A549 (cell line): ENCODE data around the gene TMPRSS2. TPM values are rescaled to one million over a fixed set of nuclear protein-coding genes. Genes with fewer than 3 reads are reported as not detected.

Source experiments
- ATAC-seq, 2 experiments: fragments of 200-7000 bp in 1 of 2; fragments of >200 bp in 1 of 2; cut with Nextera tagmentation in 1 of 2; cut with Tn5 transposase in 1 of 2; 3 replicates each; pipeline versions ENCODE4 v1.8.0 to v1.9.1; 2018 to 2020; ENCODE audit warnings: mild to moderate bottlenecking in 1 of 2, moderate library complexity in 1 of 2
- CTCF ChIA-PET: fragments of 300-600 bp; sonication (Branson Sonifier 250); formaldehyde crosslinking; extraction: SDS; loops from one replicate; lab custom pipeline; 2021; ENCODE audit warnings: antibody characterized with exemption, inconsistent platforms; lab: Yijun Ruan, JAX
- POLR2A ChIA-PET: fragments of 350-600 bp; formaldehyde crosslinking; extraction: SDS; loops from one replicate; lab custom pipeline; 2021; ENCODE audit warnings: antibody characterized with exemption, inconsistent platforms; lab: Yijun Ruan, JAX
- DNase-seq, 2 experiments: peaks; one replicate each; pipeline versions ENCODE4 v3.0.0 to v3.0.0-alpha.2; 2011 to 2016; ENCODE audit warnings: low read depth in 1 of 2, low spot score in 1 of 2
- FAIRE-seq: peaks from 2 replicates; lab custom pipeline; 2011; peaks lifted over from hg19 to GRCh38; lab: Jason Lieb, UNC
- H3K27ac ChIP-seq, 2 experiments: fragments of >200 bp; sonication (Bioruptor Twin); formaldehyde crosslinking; 3 replicates each; pipeline ENCODE4 v1.5.1; 2016 to 2017
- H3K4me1 ChIP-seq: fragments of >200 bp; sonication (Bioruptor Twin); formaldehyde crosslinking; 3 replicates; pipeline ENCODE4 v1.6.1; 2016
- H3K4me2 ChIP-seq: fragments of >200 bp; sonication (Bioruptor Twin); formaldehyde crosslinking; 3 replicates; pipeline ENCODE4 v1.6.1; 2016
- H3K4me3 ChIP-seq: fragments of >200 bp; sonication (Bioruptor Twin); formaldehyde crosslinking; 3 replicates; pipeline ENCODE4 v1.5.1; 2016
- H3K9me3 ChIP-seq: fragments of >200 bp; sonication (Bioruptor Twin); formaldehyde crosslinking; 3 replicates; pipeline ENCODE4 v1.6.1; 2016
- CBX8 ChIP-seq: fragments of 200-600 bp; sonication (generic); IDR thresholded peaks from 2 replicates; pipeline ENCODE4 v1.6.1; 2016
- CHD4 ChIP-seq: fragments of 200-600 bp; sonication (generic); IDR thresholded peaks from 2 replicates; pipeline ENCODE4 v1.6.1; 2016; ENCODE audit warnings: antibody characterized with exemption, mild to moderate bottlenecking, borderline replicate concordance
- EHMT2 ChIP-seq: fragments of 200-600 bp; sonication (generic); IDR thresholded peaks from 2 replicates; pipeline ENCODE4 v1.6.1; 2016; ENCODE audit warnings: antibody characterized with exemption, low read depth, mild to moderate bottlenecking, moderate library complexity
- HDAC2 ChIP-seq: fragments of 200-600 bp; sonication (generic); IDR thresholded peaks from 2 replicates; pipeline ENCODE4 v1.6.1; 2016
- HEYL ChIP-seq: fragments of 250-450 bp; sonication (Bioruptor Pico); IDR thresholded peaks from 2 replicates; pipeline ENCODE4 v1.8.0; 2021; ENCODE audit warnings: mild to moderate bottlenecking, moderate library complexity
- HOXB13 ChIP-seq: fragments of 250-450 bp; sonication (Bioruptor Pico); IDR thresholded peaks from 2 replicates; pipeline ENCODE4 v1.5.0; 2020; ENCODE audit warnings: low read depth, mild to moderate bottlenecking, moderate library complexity
- HOXB5 ChIP-seq: fragments of 250-450 bp; sonication (Bioruptor Pico); IDR thresholded peaks from 2 replicates; pipeline ENCODE4 v1.5.0; 2020; ENCODE audit warnings: mild to moderate bottlenecking, moderate library complexity
- JUN ChIP-seq, 2 experiments: fragments of >200 bp; sonication (Bioruptor Twin); formaldehyde crosslinking; IDR thresholded peaks; 2 replicates in 1 of 2; 3 replicates in 1 of 2; pipeline ENCODE4 v1.6.1; 2016 to 2017
- MAFK ChIP-seq: fragments of 450-650 bp; IDR thresholded peaks from 2 replicates; pipeline ENCODE4 v1.6.1; 2014; ENCODE audit not compliant: partially characterized antibody
- MYC ChIP-seq: IDR thresholded peaks from 2 replicates; pipeline ENCODE4 v1.6.1; 2012; ENCODE audit warnings: mild to moderate bottlenecking, inconsistent platforms, low read length, improper control_type of control experiment, borderline replicate concordance
- POLR2AphosphoS2 ChIP-seq: conservative IDR thresholded peaks from 2 replicates; pipeline ENCODE4 v1.6.1; 2012; ENCODE audit warnings: low read length, improper control_type of control experiment, inconsistent platforms
- RAD21 ChIP-seq, 2 experiments: fragments of >200 bp in 1 of 2; sonication (Bioruptor Twin) in 1 of 2; formaldehyde crosslinking in 1 of 2; IDR thresholded peaks in 1 of 2; conservative IDR thresholded peaks in 1 of 2; 2 replicates in 1 of 2; 3 replicates in 1 of 2; pipeline ENCODE4 v1.6.1; 2012 to 2018; ENCODE audit warnings: inconsistent platforms in 1 of 2
- RCOR1 ChIP-seq: fragments of 150-350 bp; IDR thresholded peaks from 2 replicates; pipeline ENCODE4 v1.6.1; 2014; ENCODE audit warnings: antibody characterized with exemption, low read length, low read depth
- SMC3 ChIP-seq: fragments of >200 bp; sonication (Bioruptor Twin); formaldehyde crosslinking; IDR thresholded peaks from 3 replicates; pipeline ENCODE4 v1.6.1; 2018; ENCODE audit warnings: inconsistent platforms
- SREBF2 ChIP-seq: fragments of 450-650 bp; IDR thresholded peaks from 2 replicates; pipeline ENCODE4 v1.6.1; 2014; ENCODE audit warnings: mild to moderate bottlenecking, moderate library complexity
- ZFP36 ChIP-seq: fragments of 450-650 bp; IDR thresholded peaks from 2 replicates; pipeline ENCODE4 v1.6.1; 2014; ENCODE audit warnings: borderline replicate concordance; ENCODE audit not compliant: partially characterized antibody
- WGBS: methylation state at CpG from one replicate; pipeline ENCODE4 v1.1.6; 2017; ENCODE audit errors: missing lambda C conversion rate; 5-methylcytosine and 5-hydroxymethylcytosine counted together
- polyA plus RNA-seq, 4 experiments: library from polyadenylated mRNA; depleted of rRNA in 3 of 4; stranded (reverse); fragments of >200 nt; fragmentation: RNase III in 1 of 4; extraction: RNeasy Plus Mini Kit Qiagen cat#74134 plus additional on column Dnase treatment in 1 of 4; gene quantifications; 2 replicates in 3 of 4; 3 replicates in 1 of 4; pipeline ENCODE4 v1.2.3, GENCODE V29; 2011 to 2017
- TF ChIP-seq, protein P1 (sequence below): fragments of >200 bp; sonication (Bioruptor Twin); formaldehyde crosslinking; IDR thresholded peaks from 3 replicates; pipeline ENCODE4 v1.5.1; 2016
- TF ChIP-seq, protein P2 (sequence below): fragments of 250-450 bp; sonication (Bioruptor Pico); IDR thresholded peaks from 2 replicates; pipeline ENCODE4 v1.5.0; 2021; ENCODE audit warnings: mild to moderate bottlenecking, moderate library complexity, borderline replicate concordance

TMPRSS2 gene
- polyA plus RNA-seq, 2 of the 4 experiments (the other 2 are of a cell fraction): not detected

DNA sequence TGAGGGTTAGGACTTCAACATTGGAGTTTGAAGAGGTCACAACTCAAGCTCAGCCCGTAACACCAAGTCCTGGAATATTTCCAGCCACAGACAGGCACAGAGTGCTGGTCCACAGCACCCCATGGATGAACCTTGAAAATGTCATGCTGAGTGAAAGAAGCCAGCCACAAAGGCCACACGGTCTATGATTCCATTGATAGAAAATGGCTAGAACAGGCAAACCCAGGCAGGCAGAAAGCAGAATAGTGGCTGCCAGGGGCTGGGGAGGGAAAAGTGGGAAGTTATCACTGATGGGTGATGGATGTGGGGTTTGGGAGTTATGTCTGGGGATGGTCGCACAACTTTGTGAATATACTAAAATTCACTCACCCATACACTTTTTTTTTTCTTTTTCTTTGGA lies 60.6 kb downstream of the TMPRSS2 start:
- CTCF ChIA-PET: no interaction called here

DNA sequence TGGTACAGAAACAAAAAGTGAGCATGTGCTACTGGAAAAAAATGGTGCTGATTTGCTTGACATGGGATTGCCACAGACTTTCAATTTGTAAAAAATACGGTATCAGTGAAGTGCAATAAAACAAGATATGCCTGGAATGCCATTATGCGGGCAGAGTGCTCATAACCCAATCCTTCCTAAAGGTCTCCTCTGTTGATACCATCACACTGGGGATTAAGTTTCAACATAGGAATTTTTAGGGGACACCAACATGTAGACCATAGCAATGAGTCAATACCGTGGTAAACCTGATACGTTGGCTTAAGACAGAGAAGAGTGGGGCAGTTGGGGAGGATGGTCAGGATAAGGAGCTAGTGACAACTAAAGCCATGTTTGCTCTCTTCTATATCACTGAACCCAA lies 61.4 kb downstream of the TMPRSS2 start:
- ChIA-PET CTCF (no interaction called here), POLR2A (no interaction called here)
- 69% methylated on average over 4 of the region's 4 CpGs for WGBS
- Histone ChIP-seq H3K4me2 (no peak overlapping the region), H3K27ac (no peak overlapping the region), H3K4me3 (no peak overlapping the region), H3K9me3 (no peaks in the 10 kb centered on the region), H3K4me1 (no peaks in the 10 kb centered on the region)
- FAIRE-seq (no peak), ATAC-seq (no peak), DNase-seq (no peak)
- TF ChIP-seq, protein P1, sequence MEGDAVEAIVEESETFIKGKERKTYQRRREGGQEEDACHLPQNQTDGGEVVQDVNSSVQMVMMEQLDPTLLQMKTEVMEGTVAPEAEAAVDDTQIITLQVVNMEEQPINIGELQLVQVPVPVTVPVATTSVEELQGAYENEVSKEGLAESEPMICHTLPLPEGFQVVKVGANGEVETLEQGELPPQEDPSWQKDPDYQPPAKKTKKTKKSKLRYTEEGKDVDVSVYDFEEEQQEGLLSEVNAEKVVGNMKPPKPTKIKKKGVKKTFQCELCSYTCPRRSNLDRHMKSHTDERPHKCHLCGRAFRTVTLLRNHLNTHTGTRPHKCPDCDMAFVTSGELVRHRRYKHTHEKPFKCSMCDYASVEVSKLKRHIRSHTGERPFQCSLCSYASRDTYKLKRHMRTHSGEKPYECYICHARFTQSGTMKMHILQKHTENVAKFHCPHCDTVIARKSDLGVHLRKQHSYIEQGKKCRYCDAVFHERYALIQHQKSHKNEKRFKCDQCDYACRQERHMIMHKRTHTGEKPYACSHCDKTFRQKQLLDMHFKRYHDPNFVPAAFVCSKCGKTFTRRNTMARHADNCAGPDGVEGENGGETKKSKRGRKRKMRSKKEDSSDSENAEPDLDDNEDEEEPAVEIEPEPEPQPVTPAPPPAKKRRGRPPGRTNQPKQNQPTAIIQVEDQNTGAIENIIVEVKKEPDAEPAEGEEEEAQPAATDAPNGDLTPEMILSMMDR: no peak

More for the DNA sequence above, 60.6 kb downstream of the TMPRSS2 start:
- no peak overlapping the region for H3K4me2 ChIP-seq
- no peaks in the 10 kb centered on the region for H3K4me1 ChIP-seq
- no peaks in the 10 kb centered on the region for H3K9me3 ChIP-seq
- no peak for TF ChIP-seq CHD4
- no peak for TF ChIP-seq HDAC2
- TF ChIP-seq HOXB13 (CRISPR knock-in tag): no peak
- TF ChIP-seq, protein P2, sequence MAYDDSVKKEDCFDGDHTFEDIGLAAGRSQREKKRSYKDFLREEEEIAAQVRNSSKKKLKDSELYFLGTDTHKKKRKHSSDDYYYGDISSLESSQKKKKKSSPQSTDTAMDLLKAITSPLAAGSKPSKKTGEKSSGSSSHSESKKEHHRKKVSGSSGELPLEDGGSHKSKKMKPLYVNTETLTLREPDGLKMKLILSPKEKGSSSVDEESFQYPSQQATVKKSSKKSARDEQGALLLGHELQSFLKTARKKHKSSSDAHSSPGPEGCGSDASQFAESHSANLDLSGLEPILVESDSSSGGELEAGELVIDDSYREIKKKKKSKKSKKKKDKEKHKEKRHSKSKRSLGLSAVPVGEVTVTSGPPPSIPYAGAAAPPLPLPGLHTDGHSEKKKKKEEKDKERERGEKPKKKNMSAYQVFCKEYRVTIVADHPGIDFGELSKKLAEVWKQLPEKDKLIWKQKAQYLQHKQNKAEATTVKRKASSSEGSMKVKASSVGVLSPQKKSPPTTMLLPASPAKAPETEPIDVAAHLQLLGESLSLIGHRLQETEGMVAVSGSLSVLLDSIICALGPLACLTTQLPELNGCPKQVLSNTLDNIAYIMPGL (CRISPR knock-in tag): no peak
- TF ChIP-seq HOXB5 (CRISPR knock-in tag): no peak
- no peak for TF ChIP-seq POLR2AphosphoS2
- no peak for TF ChIP-seq JUN (IDR thresholded peaks at IDR 0.05)
- no peak for TF ChIP-seq SMC3
- no peak for TF ChIP-seq CBX8
- no peak for TF ChIP-seq MYC
- H3K27ac ChIP-seq: no peak overlapping the region
- no peak overlapping the region for H3K4me3 ChIP-seq
- no peak for FAIRE-seq
- POLR2A ChIA-PET: no interaction called here
- no peak for ATAC-seq
- WGBS: 62% methylated on average over 3 of the region's 3 CpGs
- no peak for DNase-seq

DNA sequence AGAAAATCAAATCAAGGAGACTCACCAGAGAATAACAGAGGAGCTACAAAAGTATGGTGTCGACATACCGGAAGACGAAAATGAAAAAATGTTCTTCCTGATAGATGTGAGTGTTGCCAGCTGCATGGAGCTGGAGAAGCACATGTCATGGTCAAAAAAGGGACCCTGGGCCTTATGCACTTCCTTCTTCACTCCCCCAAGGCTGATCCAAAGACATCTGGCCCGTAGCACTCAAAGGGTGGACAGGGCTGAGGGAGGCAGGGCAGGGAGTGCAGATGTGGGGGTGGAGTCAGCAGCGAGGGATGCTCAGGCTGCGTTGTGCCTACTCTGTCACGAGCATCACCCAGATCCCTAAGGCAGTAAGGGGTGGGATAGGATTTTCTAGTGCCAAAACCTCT lies 62.5 kb downstream of the TMPRSS2 start:
- DNase-seq: no peak
- ChIA-PET POLR2A (no interaction called here), CTCF (interaction anchor here (1.0 kb wide), 1 partner anchor 34 kb away, joined by 3 read pairs; no protein-coding TSS in a partner anchor)
- Histone ChIP-seq H3K4me3 (no peak overlapping the region), H3K4me2 (no peak overlapping the region), H3K4me1 (no peaks in the 10 kb centered on the region), H3K9me3 (no peaks in the 10 kb centered on the region), H3K27ac (no peak overlapping the region)
- TF ChIP-seq MAFK: no peak
- TF ChIP-seq RCOR1: no peak
- no peak for TF ChIP-seq MYC
- TF ChIP-seq EHMT2: no peak
- TF ChIP-seq RAD21 (conservative IDR thresholded peaks at IDR 0.05 in 1 of 2, IDR thresholded peaks at IDR 0.05 in 1 of 2): no peak
- no peak for TF ChIP-seq HDAC2
- no peak for TF ChIP-seq SREBF2
- no peak for TF ChIP-seq HEYL
- no peak for TF ChIP-seq SMC3
- no peak for TF ChIP-seq JUN (IDR thresholded peaks at IDR 0.05)
- TF ChIP-seq ZFP36: no peak
- no peak for ATAC-seq
- FAIRE-seq: no peak
- WGBS: 67% methylated on average over 7 of the region's 7 CpGs
